Endometrial microvascular endothelial cells (primary cell): ENCODE data around the gene RAB3A. TPM values are rescaled to one million over a fixed set of nuclear protein-coding genes. Genes with fewer than 3 reads are reported as not detected.

ENCODE experiments used
- in situ Hi-C: cut with HindIII; loops from 2 replicates; pipeline ENCODE4 v1.10.0; 2017; ENCODE audit warnings: low sequenced_read_pairs, low pct_unique_long_range_greater_than_20kb; ENCODE audit errors: inconsistent ontology term
- total RNA-seq: library from RNA; depleted of rRNA; stranded (reverse); fragments of >200 nt; gene quantifications from one replicate; pipeline ENCODE4 v1.2.3, GENCODE V29; 2015; ENCODE audit errors: inconsistent ontology term

Gene RAB3A
- total RNA-seq, 1 donor from 2014 or later = 2.6 TPM

DNA sequence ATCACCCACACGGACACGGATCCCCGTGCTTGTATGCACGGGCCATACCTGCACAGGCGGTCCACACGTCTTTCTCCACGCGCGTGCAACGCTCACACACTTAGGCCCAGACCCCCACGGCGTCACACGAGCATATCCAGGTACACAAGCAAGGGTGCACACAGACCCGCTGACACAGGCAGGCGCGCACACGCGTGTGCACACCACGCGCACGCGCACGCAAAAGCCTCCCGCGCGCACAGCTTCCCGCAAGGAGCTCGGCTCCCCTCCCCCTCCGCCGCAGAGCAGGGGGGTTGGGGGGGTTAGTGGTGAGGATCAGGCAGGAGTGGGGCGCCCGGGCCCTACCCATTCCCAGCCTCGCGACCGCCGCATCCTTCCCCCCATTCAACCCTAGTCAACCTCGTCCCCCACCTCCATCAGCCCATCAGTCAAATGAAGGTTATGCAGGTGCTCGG lies 407 bp downstream of the RAB3A start:
- in situ Hi-C loops = no loop called here

DNA sequence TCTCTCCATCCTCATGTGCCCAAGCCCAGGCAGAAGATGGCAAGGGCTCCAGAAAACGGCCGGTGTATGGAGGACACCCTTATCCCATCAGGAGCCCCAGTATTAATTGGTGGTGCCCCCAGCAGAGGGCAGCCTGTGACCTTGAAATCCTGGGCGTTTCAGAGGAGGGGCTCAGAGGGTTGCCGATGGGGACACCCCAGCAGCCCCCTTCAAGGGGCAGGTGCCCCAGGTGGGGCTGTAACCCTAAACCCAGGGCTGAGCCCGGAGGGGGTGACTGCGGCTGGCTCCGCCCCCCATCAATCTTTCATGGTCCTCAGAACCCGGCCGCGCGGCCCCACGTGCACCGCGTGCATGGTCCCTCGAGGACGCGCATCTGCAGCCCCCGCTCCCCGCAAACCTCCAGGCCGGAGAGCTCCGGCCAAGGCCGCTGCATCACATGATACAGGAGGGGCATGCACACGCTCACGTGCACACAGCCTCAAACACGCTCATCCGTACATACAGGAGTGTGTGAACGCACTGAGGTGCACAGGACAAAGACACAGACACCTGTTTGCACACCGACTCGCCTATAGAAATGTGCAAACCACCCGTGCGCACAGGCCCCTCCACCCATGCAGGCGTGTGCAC lies 949 bp downstream of the RAB3A start:
- in situ Hi-C loops = no loop called here

DNA sequence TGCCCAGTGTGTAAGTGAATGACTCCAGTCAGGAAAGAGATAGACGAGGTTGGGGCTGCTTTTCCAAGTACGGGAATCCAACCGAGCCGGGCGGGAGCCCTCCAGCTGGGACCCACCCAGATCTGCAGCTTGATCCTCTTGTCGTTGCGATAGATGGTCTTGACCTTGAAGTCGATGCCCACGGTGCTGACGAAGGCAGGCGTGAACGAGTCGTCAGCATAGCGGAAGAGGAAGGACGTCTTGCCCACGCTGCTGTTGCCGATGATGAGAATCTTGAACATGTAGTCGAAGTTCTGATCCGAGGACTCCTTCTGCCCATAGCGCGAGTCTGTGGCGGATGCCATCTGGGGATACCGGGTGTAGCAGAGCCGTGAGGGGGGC lies 1.5 kb downstream of the RAB3A start:
- in situ Hi-C loops = no loop called here

DNA sequence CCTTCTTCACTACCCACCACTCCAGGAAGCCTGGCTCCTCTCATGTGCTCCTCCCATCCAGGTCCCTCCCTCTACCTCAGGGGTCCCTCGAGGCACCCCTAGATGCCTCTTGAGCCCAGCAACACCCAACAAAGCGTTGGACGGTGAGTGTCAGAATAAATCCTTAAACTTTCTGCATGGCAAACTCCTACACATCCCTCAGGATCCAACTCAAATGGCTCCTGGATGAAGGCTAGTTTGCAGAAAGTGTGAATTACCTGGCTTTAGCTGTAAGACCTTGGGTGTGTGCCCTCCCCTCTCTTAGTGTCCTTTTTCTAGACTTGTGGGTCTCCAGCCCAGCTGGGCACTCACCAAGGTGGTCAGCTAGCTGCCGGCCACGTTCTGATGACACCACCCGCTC lies 5.5 kb downstream of the RAB3A start:
- in situ Hi-C loops = no loop called here

DNA sequence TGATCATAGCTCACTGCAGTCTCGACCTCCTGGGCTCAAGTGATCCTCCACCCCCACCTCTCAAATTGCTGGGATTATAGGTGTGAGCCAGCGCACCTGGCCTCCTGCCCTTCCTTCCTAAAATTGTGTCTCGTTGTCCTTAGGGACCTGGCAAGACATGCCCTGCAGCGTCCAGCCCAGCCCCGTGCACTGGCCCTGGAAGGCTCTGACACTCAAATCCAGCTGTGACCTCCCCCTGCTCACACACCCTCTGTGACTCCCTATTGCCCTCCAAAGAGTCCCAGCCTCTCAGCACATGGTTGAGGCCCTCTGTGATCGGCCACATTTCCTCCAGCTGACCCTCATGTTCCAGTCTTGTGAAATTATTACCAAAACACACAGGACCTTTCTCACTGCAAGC lies 5.9 kb downstream of the RAB3A start:
- in situ Hi-C loops = no loop called here

DNA sequence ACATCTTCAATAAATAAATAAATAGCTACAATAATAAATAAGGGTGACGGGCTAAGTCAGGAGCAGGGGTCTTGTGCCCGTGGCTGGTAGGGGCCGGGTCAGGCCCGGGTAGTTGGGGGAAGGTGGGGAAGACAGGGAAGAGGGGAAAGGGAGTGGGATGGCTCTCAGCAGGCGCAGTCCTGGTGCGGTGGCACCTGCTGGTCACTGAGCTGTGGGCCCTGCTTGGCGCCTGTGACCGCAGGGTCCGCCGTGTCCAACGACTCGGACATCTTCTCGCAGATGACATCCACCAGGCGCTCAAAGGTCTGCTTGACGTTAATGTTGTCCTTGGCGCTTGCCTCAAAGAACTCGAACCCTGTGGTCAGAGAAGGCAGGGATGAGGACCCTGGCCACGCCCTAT lies 6.5 kb downstream of the RAB3A start:
- in situ Hi-C loops = no loop called here

DNA sequence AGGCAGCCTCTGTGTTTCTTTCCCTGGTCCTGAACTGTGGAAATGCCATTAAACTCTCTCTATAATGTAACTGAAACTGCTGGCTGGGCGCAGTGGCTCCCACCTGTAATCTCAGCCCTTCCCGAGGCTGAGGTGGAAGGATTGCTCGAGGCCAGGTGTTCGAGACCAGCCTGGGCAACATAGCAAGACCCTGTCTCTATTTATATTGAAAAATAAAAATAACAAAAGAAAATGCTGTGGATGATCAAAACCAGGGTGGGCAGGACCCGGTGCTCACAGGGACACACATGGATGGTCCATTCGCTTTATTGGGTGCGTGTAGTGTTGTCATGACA lies 7.4 kb downstream of the RAB3A start:
- in situ Hi-C loops = no loop called here

DNA sequence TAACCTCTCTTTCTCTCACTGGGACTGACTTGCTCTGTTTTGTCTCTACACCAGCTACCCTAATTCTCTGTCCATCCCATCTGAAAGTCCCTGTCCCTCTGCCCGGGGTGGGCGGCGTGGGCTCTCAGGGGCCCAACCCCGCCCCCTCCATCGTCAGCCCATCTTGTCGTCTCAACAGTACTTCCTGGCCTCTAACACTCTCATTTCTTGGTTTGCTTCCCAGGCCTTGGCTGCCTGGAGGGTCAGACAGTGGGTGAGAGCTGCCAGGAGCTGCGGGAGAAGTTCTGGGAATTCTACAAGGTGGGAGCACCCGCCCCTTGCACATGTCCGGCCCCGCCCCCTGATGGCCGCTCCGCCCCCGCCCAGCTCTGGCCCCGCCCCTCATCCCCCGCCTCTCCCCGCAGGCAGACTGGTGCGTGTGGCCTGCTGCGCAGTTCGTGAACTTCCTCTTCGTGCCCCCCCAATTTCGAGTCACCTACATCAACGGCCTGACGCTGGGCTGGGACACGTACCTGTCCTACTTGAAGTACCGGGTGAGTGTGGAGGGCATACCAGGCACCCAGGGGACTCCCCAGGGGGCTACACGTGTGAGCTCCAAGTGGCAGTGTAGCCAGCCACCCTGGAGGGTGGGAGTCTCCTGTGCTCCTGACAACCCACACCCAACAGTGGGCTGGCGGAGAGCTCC lies 9.1 kb downstream of the RAB3A start:
- in situ Hi-C loops = no loop called here

DNA sequence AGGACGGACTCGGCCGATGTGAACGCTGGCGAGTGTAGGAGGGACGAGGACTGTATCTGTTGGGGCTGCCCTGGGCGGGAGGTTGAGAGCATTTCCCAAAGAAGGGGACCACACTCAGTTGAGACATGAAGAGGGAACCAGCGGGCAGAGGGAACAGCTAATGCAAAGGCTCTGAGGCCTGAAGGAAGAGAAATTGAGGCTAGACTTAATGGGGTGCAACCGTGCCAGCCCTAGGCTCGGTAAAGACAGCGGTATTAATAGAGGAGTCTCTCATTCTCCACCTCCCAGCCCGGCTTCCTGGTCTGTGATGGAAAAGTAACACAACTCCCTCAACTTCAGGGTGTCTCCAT lies 9.7 kb downstream of the RAB3A start:
- in situ Hi-C loops = no loop called here

DNA sequence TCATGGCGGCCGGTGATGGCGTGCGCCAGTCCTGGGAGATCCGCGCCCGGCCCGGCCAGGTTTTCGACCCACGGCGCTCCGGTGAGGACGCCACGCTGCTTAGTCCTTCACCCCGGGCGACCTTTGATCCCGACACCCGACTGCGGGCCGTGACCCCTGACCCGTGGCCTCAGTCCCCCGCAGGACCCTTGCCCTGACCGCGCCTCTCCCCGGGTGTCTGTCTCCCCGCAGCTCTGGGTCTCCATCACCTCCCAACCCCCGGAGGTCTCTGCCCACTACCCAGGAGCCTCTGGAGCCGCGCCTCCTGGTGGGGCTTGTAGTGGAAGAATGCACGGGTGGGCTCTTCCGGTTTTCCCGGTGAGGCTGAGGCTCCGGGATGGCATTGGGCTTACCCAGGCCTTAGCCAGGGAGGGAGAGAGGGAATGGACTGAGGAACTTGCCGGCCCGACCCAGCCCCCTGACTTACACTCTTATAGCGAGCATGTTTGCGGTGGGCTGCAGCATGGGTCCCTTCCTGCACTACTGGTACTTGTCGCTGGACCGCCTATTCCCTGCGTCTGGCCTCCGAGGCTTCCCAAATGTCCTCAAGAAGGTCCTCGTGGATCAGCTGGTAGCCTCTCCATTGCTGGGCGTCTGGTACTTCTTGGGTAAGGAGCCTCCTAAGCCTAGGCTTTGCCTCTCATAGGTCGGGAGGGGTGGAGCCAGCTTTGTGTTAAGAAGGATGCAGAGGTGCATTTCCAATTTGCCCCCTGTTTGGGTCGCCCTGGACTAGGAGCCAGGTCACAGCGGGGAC lies 10.3 kb downstream of the RAB3A start:
- in situ Hi-C loops = no loop called here

DNA sequence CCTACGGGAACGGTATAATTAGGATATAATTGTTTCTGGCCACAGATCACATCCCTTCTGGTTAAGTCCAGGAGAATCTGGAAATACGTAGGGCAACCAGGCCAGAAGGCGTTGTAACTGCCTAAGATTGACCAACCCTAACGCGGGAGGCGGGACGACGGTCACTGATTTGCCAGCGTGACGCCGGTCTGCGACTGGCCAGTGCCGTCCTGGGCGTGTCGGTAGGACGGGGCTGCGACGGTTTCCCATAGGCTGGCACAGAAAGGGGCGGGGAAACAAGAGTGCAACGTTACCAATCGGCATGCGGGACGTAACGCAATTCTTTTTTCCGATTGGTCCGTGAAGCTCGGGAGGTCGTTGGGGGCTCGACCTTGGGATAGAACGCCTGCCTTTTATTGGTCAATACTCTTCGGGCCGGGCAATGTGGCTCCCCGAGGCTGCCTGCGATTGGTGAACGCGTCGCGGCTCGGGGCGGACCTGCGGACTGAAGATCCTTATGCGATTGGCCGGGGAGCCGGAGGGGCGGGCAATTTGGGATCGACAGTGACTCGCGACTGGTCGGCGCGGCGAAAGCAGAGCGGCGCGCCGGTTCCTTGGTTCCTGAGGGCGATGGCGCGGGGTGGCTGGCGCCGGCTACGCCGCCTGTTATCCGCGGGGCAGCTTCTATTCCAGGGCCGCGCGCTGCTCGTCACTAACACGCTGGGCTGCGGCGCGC lies 11.0 kb downstream of the RAB3A start, which contains the start of gene MPV17L2:
Gene MPV17L2 (plus strand): TSS at position 546 of the 715 bp plus-strand sequence. CDS start 64 bp downstream, at position 610.
- in situ Hi-C loops = no loop called here

DNA sequence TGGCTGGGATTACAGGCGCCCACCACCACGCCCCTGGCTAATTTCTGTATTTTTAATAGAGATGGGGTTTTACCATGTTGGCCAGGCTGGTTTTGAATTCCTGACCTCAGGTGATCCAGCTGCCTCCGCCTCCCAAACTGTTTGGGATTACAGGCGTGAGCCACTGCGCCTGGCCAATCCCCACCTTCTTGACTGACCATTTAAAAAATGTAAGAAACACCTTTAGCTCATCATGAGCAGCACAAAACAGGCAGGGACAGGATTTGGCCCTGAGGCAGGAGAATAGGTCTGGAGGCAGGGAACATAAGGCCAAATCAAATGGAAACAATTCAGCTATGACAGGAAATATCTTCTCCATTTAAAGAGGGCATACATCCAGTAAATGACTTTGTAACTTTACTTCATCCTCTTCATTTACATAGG lies 12.2 kb downstream of the RAB3A start:
- in situ Hi-C loops = no loop called here

DNA sequence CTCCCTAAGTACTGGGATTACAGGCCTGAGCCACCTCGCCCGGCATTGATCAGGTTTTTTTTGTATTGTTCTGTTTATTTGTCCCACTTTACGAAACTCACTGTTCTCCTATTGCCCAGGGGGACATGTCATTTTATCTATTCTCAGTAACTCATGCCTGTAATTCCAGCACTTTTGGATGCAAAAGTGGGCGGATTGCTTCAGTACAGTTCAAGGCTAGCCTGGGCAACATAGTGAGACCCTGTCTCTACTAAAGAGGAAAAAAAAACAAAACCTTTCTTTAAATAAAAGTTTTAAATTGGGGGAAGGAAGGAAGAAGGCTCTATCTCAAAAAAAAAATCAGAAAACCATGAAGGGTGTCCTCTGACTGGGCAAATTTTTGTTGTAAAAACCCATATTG lies 13.6 kb downstream of the RAB3A start:
- in situ Hi-C loops = no loop called here

DNA sequence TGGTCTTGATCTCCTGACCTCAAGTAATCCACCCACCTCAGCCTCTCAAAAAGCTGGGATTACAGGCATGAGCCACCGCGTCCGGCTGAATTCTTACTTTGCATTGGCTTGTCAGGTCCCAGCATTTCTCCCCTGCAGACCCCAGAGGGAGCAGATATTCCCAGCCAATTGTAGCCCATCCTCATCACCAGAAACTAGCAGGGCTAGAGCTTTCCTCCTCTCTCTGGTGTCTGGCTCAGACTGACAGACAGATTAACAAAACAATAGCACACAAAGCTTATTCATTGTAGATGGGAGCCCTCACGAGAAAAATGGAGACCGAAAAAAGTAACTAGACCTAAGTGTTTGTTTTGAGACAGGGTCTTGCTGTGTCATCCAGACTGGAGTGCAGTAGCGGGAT lies 18.3 kb downstream of the RAB3A start:
- in situ Hi-C loops = no loop called here

DNA sequence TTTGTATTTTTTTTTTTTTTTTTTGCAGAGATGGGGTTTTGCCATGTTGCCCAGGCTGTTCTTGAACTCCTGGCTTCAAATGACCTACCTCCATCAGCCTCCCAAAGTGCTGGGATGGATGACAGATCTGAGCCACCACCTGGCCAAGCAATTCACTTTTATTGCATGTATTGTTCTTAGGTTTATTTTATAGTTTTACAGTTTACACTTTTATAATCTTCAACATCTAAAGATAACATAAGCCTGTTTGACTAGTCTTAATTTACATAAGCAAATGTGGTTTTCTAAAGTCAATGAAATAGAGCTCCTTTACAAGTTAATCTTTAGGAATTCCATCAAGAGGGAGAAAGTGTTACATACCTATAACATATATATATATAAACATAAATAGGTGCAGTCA lies 20.3 kb downstream of the RAB3A start:
- in situ Hi-C loops = no loop called here

DNA sequence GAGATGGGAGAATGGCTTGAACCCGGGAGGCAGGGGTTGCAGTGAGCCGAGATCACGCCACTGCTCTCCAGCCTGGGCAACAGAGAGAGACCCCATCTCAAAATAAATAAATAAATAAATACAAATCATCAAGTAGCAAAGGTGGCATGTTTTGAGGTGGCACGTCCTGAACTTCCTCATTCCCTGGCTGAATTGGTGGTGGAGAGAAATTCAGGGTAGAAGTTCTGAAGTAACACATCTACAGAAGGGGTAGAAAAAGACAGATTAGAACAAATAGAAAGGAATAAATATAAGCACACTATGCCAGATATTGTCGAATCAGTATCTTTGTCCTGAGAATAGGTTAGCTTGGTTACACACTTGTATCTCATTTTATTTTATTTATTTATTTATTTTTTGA lies 23.9 kb downstream of the RAB3A start:
- in situ Hi-C loops = no loop called here

DNA sequence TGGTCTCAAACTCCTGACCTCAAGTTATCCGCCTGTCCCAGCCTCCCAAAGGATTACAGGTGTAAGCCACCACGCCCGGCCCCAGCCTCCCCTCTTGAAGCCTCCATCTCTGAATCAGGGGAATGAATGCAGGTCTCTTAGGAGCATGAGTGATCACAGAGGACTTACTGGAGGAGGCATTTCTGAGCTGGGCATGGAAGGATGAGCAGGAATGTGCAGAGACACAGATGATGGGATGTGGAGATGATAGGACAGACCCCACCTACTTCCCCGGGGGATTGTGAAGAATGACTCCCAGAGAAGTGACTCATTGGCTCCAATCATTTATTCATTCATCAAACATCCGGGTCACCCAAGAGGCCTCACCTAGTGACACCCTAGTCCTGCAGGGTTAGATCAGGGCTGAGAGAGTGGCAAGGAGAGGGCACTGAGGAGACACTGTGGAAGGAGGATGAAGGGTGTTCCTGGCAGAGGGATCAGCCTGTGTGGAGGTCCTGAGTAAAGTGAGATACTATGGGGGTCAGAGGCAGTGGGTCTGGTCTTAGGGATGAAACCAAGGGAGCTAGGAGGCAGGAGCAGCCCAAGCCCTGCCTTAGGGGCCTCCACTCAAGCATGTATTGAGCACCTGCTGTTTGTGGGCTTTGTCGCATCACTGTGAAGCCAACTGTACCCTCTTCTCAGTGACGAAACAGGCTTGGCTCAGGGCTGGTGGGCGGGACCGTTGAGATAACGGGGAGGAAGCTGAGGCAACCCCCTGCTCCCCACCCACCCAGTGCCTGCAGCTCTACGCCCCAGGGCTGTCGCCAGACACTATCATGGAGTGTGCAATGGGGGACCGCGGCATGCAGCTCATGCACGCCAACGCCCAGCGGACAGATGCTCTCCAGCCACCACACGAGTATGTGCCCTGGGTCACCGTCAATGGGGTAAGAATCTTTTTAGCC lies 27.2 kb downstream of the RAB3A start:
- in situ Hi-C loops = no loop called here

DNA sequence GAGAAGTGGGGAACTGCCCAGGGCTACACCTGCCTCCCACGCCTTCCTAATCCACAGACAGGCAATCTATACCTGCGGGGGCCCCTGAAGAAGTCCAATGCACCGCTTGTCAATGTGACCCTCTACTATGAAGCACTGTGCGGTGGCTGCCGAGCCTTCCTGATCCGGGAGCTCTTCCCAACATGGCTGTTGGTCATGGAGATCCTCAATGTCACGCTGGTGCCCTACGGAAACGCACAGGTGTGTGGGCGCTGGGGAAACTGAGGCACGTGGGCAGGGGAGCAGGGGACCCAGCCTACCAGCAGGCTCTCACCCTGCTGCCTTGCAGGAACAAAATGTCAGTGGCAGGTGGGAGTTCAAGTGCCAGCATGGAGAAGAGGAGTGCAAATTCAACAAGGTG lies 28.9 kb downstream of the RAB3A start:
- in situ Hi-C loops = no loop called here
